ENCODE measurements around the gene NPLOC4. TPM values are rescaled to one million over a fixed set of nuclear protein-coding genes. Genes with fewer than 3 reads are reported as not detected.
A peak's percentile ranks its signal among the peaks of the same experiment; 100 is the strongest.

The NPLOC4 gene
- total and polyA plus RNA-seq, 2 donors (not counting 1 experiment from before 2014, with no cell fraction given) = 70.2 to 101 TPM

DNA sequence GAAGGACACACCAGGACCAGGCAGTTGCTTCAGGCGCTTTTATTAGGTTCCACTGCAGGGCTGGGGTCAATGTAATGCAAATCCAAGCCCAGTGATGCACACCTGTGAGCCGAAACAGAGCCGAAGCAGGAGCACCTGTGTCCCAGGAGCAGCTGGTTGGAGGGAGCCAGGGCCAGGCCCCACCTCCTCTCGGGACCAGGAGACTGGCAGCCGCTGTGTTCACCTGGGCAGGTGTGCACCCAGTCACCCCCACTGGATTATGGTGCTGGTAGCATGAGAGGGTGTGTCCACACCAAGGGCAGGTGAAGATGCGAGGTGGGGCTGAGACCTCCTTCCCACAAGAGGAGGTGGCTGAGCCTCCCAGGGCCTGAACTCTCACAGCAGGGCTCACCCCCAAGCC, 80.0 kb downstream of the NPLOC4 start:
- Histone ChIP-seq H3K9ac (ENCODE audit: low read length) (no peak overlapping the region), H3K27me3 (replicated peaks in 1 of 4; ENCODE audit: control extremely low read depth in 1 of 4, control insufficient read depth in 3 of 4, insufficient read depth in 4 of 4, low read length in 3 of 4) (no peaks in the 10 kb centered on the region), H3K36me3 (replicated peaks in 1 of 2; ENCODE audit: control extremely low read depth in 1 of 2, control insufficient read depth in 1 of 2, extremely low read depth in 1 of 2, insufficient read depth in 2 of 2, low read length in 1 of 2) (peaks cover 0 to 31% of the 10 kb centered on the region in 2 experiments), H3K4me3 (ENCODE audit: control extremely low read depth in 1 of 5, extremely low read depth in 1 of 5, insufficient read depth in 1 of 5, low read depth in 2 of 5, low read length in 4 of 5) (no peak overlapping the region), H3K9me3 (ENCODE audit: control extremely low read depth in 1 of 3, control insufficient read depth in 2 of 3, insufficient read depth in 1 of 3, low read length in 2 of 3) (no peaks in the 10 kb centered on the region), H3K4me2 (replicated peaks; ENCODE audit: low read depth, low read length, poor library complexity, severe bottlenecking) (no peak overlapping the region), H3K27ac (ENCODE audit: low read length in 2 of 2) (no peak overlapping the region), H3K4me1 (ENCODE audit: control insufficient read depth in 2 of 2, insufficient read depth in 2 of 2, low read length in 2 of 2) (peaks cover 31 to 43% of the 10 kb centered on the region in 2 donors), H2AFZ (ENCODE audit: insufficient read depth, low read depth, low read length, poor library complexity, severe bottlenecking) (no peak overlapping the region), H4K20me1 (ENCODE audit: control insufficient read depth, insufficient read depth, low read length, poor library complexity, severe bottlenecking) (peaks cover 6% of the 10 kb centered on the region), H3K79me2 (ENCODE audit: control insufficient read depth, insufficient read depth, low read length) (peaks cover 26% of the 10 kb centered on the region)
- ChIA-PET CTCF (interaction anchor here (1.6 to 1.8 kb wide), 2 partner anchors 19 to 38 kb away, joined by 4 to 5 read pairs; no protein-coding TSS in a partner anchor), POLR2A (interaction anchor here (0.6 to 1.4 kb wide), 2 partner anchors 41 to 298 kb away, joined by 3 to 6 read pairs; no protein-coding TSS in a partner anchor)
- WGBS (ENCODE audit: insufficient coverage) = 94% methylated on average over 5 of the region's 6 CpGs
- no peak for TF ChIP-seq CTCF (IDR thresholded peaks at IDR 0.05)
- H3K27ac Mint-ChIP-seq = no peak overlapping the region
- H3K9me3 Mint-ChIP-seq (ENCODE audit: insufficient read depth) = no peaks in the 10 kb centered on the region
- no peaks in the 10 kb centered on the region for H3K27me3 Mint-ChIP-seq
- H3K4me3 Mint-ChIP-seq = no peak overlapping the region
- no peak for DNase-seq
- peaks cover 38% of the 10 kb centered on the region for H3K4me1 Mint-ChIP-seq
- intact Hi-C loops (cut with micrococcal nuclease) = no loop called here
- ATAC-seq (ENCODE audit: low read depth) = no peak

DNA sequence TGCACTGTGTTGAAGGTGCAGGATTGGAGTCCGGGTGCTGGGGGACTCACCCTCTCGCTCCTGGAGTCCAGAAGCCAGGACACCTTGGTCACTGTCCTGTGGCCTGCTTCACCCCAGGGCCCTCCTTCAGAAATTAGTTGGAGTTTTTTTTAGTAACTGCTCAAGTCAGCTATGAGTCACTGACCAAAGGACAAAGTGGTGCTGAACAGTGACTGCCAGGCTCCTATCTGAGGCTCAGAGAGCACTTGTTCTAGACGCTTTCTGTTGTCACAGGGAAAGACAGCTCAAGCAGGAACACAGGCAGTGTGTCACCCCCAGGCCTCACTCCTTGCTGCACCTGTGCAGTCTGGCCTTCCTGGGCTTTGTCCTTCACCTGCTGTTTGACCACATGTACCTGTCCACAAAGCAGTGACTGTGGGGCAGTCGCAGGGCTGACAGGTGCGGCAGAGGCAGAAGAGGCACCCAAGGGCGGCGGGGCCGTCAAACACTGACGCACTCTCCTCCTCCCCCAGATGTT, 80.7 kb downstream of the NPLOC4 start:
- ChIA-PET CTCF (no interaction called here), POLR2A (no interaction called here)
- Mint-ChIP-seq H3K27ac (peak overlapping the region; percentile 26), H3K4me3 (no peak overlapping the region), H3K27me3 (no peaks in the 10 kb centered on the region), H3K4me1 (peaks cover 35% of the 10 kb centered on the region), H3K9me3 (ENCODE audit: insufficient read depth) (no peaks in the 10 kb centered on the region)
- Histone ChIP-seq H3K9me3 (ENCODE audit: control extremely low read depth in 1 of 3, control insufficient read depth in 2 of 3, insufficient read depth in 1 of 3, low read length in 2 of 3) (no peaks in the 10 kb centered on the region), H2AFZ (ENCODE audit: insufficient read depth, low read depth, low read length, poor library complexity, severe bottlenecking) (no peak overlapping the region), H3K4me1 (ENCODE audit: control insufficient read depth in 2 of 2, insufficient read depth in 2 of 2, low read length in 2 of 2) (peaks cover 27 to 42% of the 10 kb centered on the region in 2 donors), H3K9ac (ENCODE audit: low read length) (no peak overlapping the region), H3K4me2 (replicated peaks; ENCODE audit: low read depth, low read length, poor library complexity, severe bottlenecking) (no peak overlapping the region), H3K4me3 (ENCODE audit: control extremely low read depth in 1 of 5, extremely low read depth in 1 of 5, insufficient read depth in 1 of 5, low read depth in 2 of 5, low read length in 4 of 5) (no peak overlapping the region), H3K36me3 (replicated peaks in 1 of 2; ENCODE audit: control extremely low read depth in 1 of 2, control insufficient read depth in 1 of 2, extremely low read depth in 1 of 2, insufficient read depth in 2 of 2, low read length in 1 of 2) (peaks cover 0 to 31% of the 10 kb centered on the region in 2 experiments), H3K79me2 (ENCODE audit: control insufficient read depth, insufficient read depth, low read length) (peaks cover 32% of the 10 kb centered on the region), H4K20me1 (ENCODE audit: control insufficient read depth, insufficient read depth, low read length, poor library complexity, severe bottlenecking) (peaks cover 11% of the 10 kb centered on the region), H3K27me3 (replicated peaks in 1 of 4; ENCODE audit: control extremely low read depth in 1 of 4, control insufficient read depth in 3 of 4, insufficient read depth in 4 of 4, low read length in 3 of 4) (no peaks in the 10 kb centered on the region), H3K27ac (ENCODE audit: low read length in 2 of 2) (no peak overlapping the region)
- intact Hi-C loops (cut with micrococcal nuclease) = no loop called here
- 90% methylated on average over 9 of the region's 9 CpGs for WGBS (ENCODE audit: insufficient coverage)
- ATAC-seq (ENCODE audit: low read depth) = no peak
- TF ChIP-seq EZH2 (IDR thresholded peaks at IDR 0.05; ENCODE audit: borderline replicate concordance, insufficient read depth, low read depth, low read length, poor library complexity, severe bottlenecking) (no peak), CTCF (IDR thresholded peaks at IDR 0.05) (no peak)
- DNase-seq = no peak
